Measurements from ENCODE around the gene SSR3. TPM values are rescaled to one million over a fixed set of nuclear protein-coding genes. Genes with fewer than 3 reads are reported as not detected.

Gene SSR3
- total and polyA plus RNA-seq, 2 donors (not counting 1 experiment from before 2014, with no cell fraction given) = 159 to 355 TPM

DNA sequence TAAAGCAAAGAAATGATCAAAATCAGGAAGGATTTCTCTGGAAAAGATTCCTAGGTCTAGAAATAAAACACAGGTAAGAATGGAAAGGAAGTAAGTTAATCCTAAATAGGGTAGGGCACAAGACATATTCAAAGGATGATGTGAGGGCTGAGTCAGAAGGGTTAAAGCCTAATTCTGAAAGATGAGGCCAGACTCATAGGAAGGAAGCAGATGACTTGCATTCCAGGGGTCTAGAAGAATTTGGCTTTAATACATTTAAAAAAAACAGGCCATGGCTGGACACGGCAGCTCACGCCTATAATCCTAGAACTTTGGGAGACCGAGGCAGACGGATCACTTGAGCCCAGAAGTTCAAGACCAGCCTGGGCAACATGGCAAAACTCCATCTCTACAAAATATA, 3.2 kb downstream of the SSR3 start:
- peaks cover 81% of the 10 kb centered on the region for H3K79me2 ChIP-seq (ENCODE audit: control insufficient read depth, insufficient read depth, low read length)
- DNase-seq (ENCODE audit: low read depth in 2 of 2) = peak; percentile 67 to 96
- H3K4me1 ChIP-seq (ENCODE audit: control insufficient read depth, extremely low read depth, insufficient read depth, low read length) = peaks cover 8% of the 10 kb centered on the region
- H3K4me2 ChIP-seq (ENCODE audit: extremely low read depth, insufficient read depth, low read length) = peak overlapping the region; percentile 39
- no peaks in the 10 kb centered on the region for H3K9me3 ChIP-seq (ENCODE audit: control insufficient read depth, insufficient read depth, low read depth, low read length)
- H3K36me3 ChIP-seq (ENCODE audit: control insufficient read depth, insufficient read depth, low read length) = peaks cover 8% of the 10 kb centered on the region
- H2AFZ ChIP-seq (ENCODE audit: low read length) = no peak overlapping the region
- no peaks in the 10 kb centered on the region for H4K20me1 ChIP-seq (ENCODE audit: control insufficient read depth, extremely low read depth, insufficient read depth, low read length)
- peak overlapping the region in 1 of 4 experiments; percentile 25 for H3K4me3 ChIP-seq (replicated peaks in 1 of 4; ENCODE audit: control extremely low read depth in 1 of 4, insufficient read depth in 1 of 4, low read depth in 3 of 4, low read length in 4 of 4)
- no peak for TF ChIP-seq EZH2 (IDR thresholded peaks at IDR 0.05; ENCODE audit: low read length, missing control alignments)
- TF ChIP-seq, protein P1, sequence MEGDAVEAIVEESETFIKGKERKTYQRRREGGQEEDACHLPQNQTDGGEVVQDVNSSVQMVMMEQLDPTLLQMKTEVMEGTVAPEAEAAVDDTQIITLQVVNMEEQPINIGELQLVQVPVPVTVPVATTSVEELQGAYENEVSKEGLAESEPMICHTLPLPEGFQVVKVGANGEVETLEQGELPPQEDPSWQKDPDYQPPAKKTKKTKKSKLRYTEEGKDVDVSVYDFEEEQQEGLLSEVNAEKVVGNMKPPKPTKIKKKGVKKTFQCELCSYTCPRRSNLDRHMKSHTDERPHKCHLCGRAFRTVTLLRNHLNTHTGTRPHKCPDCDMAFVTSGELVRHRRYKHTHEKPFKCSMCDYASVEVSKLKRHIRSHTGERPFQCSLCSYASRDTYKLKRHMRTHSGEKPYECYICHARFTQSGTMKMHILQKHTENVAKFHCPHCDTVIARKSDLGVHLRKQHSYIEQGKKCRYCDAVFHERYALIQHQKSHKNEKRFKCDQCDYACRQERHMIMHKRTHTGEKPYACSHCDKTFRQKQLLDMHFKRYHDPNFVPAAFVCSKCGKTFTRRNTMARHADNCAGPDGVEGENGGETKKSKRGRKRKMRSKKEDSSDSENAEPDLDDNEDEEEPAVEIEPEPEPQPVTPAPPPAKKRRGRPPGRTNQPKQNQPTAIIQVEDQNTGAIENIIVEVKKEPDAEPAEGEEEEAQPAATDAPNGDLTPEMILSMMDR (conservative IDR thresholded peaks at IDR 0.05 in 1 of 2, IDR thresholded peaks at IDR 0.05 in 1 of 2; ENCODE audit: low read depth in 1 of 2, low read length in 2 of 2) = no peak
- H3K9ac ChIP-seq (ENCODE audit: insufficient read depth, low read length) = no peak overlapping the region
- H3K27me3 ChIP-seq (ENCODE audit: control insufficient read depth, insufficient read depth, low read length) = no peaks in the 10 kb centered on the region
- H3K27ac ChIP-seq (ENCODE audit: insufficient read depth, low read length) = peak overlapping the region; percentile 88

DNA sequence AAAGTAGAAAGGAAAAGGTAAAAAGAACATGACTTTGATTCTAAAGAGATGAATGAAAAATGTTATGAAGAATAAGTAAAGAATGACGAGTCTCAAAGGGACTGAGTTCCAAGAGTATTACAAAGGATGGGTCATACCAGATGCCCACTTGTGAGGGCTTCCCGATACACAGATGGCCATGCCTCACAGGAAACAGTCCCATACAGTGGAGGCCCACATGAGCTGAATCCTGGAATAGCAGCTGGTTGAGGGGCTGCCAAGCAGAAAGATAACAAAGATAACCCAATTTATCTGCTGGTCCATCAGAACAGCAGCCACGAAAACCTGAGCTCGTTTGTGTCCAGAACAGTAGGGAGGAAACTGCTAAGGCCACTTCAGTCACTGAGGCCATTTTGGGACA, 3.7 kb downstream of the SSR3 start:
- H3K4me3 ChIP-seq (replicated peaks in 1 of 4; ENCODE audit: control extremely low read depth in 1 of 4, insufficient read depth in 1 of 4, low read depth in 3 of 4, low read length in 4 of 4) = peak overlapping the region in 1 of 4 experiments; percentile 25
- no peak overlapping the region for H2AFZ ChIP-seq (ENCODE audit: low read length)
- H3K27ac ChIP-seq (ENCODE audit: insufficient read depth, low read length) = peak overlapping the region; percentile 88
- peaks cover 8% of the 10 kb centered on the region for H3K36me3 ChIP-seq (ENCODE audit: control insufficient read depth, insufficient read depth, low read length)
- H3K9ac ChIP-seq (ENCODE audit: insufficient read depth, low read length) = no peak overlapping the region
- TF ChIP-seq, protein P1 (conservative IDR thresholded peaks at IDR 0.05 in 1 of 2, IDR thresholded peaks at IDR 0.05 in 1 of 2; ENCODE audit: low read depth in 1 of 2, low read length in 2 of 2) = no peak
- TF ChIP-seq EZH2 (IDR thresholded peaks at IDR 0.05; ENCODE audit: low read length, missing control alignments) = no peak
- H3K79me2 ChIP-seq (ENCODE audit: control insufficient read depth, insufficient read depth, low read length) = peaks cover 86% of the 10 kb centered on the region
- H3K4me2 ChIP-seq (ENCODE audit: extremely low read depth, insufficient read depth, low read length) = peak overlapping the region; percentile 39
- peak in 1 of 2 donors; percentile 85 for DNase-seq (ENCODE audit: low read depth in 2 of 2)
- H3K4me1 ChIP-seq (ENCODE audit: control insufficient read depth, extremely low read depth, insufficient read depth, low read length) = peaks cover 8% of the 10 kb centered on the region
- no peaks in the 10 kb centered on the region for H3K27me3 ChIP-seq (ENCODE audit: control insufficient read depth, insufficient read depth, low read length)
- no peaks in the 10 kb centered on the region for H4K20me1 ChIP-seq (ENCODE audit: control insufficient read depth, extremely low read depth, insufficient read depth, low read length)
- no peaks in the 10 kb centered on the region for H3K9me3 ChIP-seq (ENCODE audit: control insufficient read depth, insufficient read depth, low read depth, low read length)

DNA sequence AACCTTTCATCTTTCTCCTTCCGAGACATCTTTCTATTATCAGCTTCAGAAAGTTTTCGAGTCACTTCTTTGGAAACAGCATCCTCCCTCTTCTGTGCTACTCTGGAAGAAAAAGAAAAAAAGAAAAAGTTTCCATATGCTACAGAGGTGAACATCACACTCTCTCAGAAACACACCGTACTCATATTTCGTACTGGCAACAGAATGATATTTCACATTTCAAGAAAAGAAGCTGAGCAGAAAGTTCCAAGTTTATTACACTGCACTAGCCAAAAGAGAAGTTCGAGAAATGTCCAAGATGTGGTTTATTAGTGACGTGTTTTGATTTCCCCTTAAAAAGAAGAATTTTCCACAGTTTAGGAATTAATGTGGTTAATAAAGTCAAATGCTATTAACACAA, 6.0 kb downstream of the SSR3 start:
- H4K20me1 ChIP-seq (ENCODE audit: control insufficient read depth, extremely low read depth, insufficient read depth, low read length) = no peaks in the 10 kb centered on the region
- no peak overlapping the region for H3K4me3 ChIP-seq (replicated peaks in 1 of 4; ENCODE audit: control extremely low read depth in 1 of 4, insufficient read depth in 1 of 4, low read depth in 3 of 4, low read length in 4 of 4)
- H3K79me2 ChIP-seq (ENCODE audit: control insufficient read depth, insufficient read depth, low read length) = peaks cover 97% of the 10 kb centered on the region
- H2AFZ ChIP-seq (ENCODE audit: low read length) = no peak overlapping the region
- no peaks in the 10 kb centered on the region for H3K27me3 ChIP-seq (ENCODE audit: control insufficient read depth, insufficient read depth, low read length)
- H3K4me2 ChIP-seq (ENCODE audit: extremely low read depth, insufficient read depth, low read length) = no peak overlapping the region
- peaks cover 13% of the 10 kb centered on the region for H3K36me3 ChIP-seq (ENCODE audit: control insufficient read depth, insufficient read depth, low read length)
- TF ChIP-seq, protein P1 (conservative IDR thresholded peaks at IDR 0.05 in 1 of 2, IDR thresholded peaks at IDR 0.05 in 1 of 2; ENCODE audit: low read depth in 1 of 2, low read length in 2 of 2) = no peak
- no peak for TF ChIP-seq EZH2 (IDR thresholded peaks at IDR 0.05; ENCODE audit: low read length, missing control alignments)
- no peak overlapping the region for H3K9ac ChIP-seq (ENCODE audit: insufficient read depth, low read length)
- peak in 1 of 2 donors; percentile 47 for DNase-seq (ENCODE audit: low read depth in 2 of 2)
- H3K9me3 ChIP-seq (ENCODE audit: control insufficient read depth, insufficient read depth, low read depth, low read length) = no peaks in the 10 kb centered on the region
- H3K4me1 ChIP-seq (ENCODE audit: control insufficient read depth, extremely low read depth, insufficient read depth, low read length) = peaks cover 8% of the 10 kb centered on the region
- peak overlapping the region; percentile 14 for H3K27ac ChIP-seq (ENCODE audit: insufficient read depth, low read length)
